IMR-90 (cell line): ENCODE results near the gene SART1.

Source experiments
- BHLHE40 ChIP-seq: fragments of 150-350 bp; IDR thresholded peaks from 2 replicates; pipeline ENCODE4 v1.6.1; 2016; ENCODE audit warnings: mild to moderate bottlenecking, low read depth, low read length
- CHD1 ChIP-seq: IDR thresholded peaks from 2 replicates; pipeline ENCODE4 v1.6.1; 2012; ENCODE audit warnings: low read depth, low read length, improper control_type of control experiment
- FOS ChIP-seq: fragments of 150-350 bp; IDR thresholded peaks from 2 replicates; pipeline ENCODE4 v1.6.1; 2016; ENCODE audit warnings: low read depth, low read length
- MAFK ChIP-seq: IDR thresholded peaks from 2 replicates; pipeline ENCODE4 v1.6.1; 2012; ENCODE audit warnings: low read depth, low read length, improper control_type of control experiment
- MXI1 ChIP-seq: IDR thresholded peaks from 2 replicates; pipeline ENCODE4 v1.6.1; 2012; ENCODE audit warnings: low read depth, mild to moderate bottlenecking, low read length, moderate library complexity, borderline replicate concordance
- POLR2A ChIP-seq: IDR thresholded peaks from 2 replicates; pipeline ENCODE4 v1.6.1; 2012; ENCODE audit warnings: mild to moderate bottlenecking, low read depth, low read length
- RAD21 ChIP-seq: IDR thresholded peaks from 2 replicates; pipeline ENCODE4 v1.6.1; 2012; ENCODE audit warnings: low read length, improper control_type of control experiment
- RFX5 ChIP-seq: IDR thresholded peaks from 2 replicates; pipeline ENCODE4 v1.8.0; 2012; ENCODE audit warnings: low read depth, mild to moderate bottlenecking, low read length, moderate library complexity
- TF ChIP-seq, protein P1 (sequence below): conservative IDR thresholded peaks from 2 replicates; pipeline ENCODE4 v1.5.1; 2012; ENCODE audit warnings: mild to moderate bottlenecking, low read depth, low read length, improper control_type of control experiment
- TF ChIP-seq, protein P2 (sequence below): fragments of 150-350 bp; IDR thresholded peaks from 2 replicates; pipeline ENCODE4 v1.6.1; 2016; ENCODE audit warnings: low read depth, mild to moderate bottlenecking, low read length, moderate library complexity, borderline replicate concordance

DNA sequence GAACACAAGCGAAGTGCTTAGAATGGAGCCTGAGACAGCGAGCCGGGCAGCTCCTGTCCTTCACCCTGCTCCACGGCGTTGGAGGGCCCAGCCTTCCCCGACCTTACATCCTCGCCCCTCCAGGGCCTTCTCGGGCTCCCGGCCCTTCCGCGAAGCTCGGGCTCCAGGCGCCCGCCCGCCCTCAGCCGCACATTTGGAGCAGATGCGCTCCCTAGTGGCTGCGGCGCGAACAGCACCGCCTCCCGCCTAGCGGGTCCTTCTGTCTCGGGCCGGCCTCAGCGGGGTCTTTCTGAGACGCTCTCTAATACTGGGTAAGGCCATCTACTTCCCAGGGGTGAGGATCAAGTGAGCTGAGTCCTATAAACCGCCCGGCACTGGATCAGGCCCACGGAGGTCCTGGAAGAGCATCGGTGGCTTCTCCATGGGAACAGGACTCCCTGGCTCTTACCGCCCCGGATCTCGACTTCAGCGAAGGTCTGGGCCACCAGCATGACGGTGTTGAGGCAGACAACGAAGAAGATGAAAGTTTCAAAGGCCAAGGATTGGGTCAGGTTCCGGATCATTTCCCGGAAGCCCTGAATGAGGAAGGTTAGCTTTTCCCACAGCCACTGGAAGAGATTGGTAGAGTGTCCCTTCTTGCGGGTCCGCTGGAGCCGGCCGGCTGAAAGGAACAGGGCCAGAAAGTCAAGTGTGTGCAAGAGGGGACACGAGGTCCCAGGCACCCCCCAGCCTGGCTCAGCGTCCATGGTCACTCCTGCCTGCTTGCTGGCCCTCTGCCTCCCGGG is 61.1 kb downstream of the SART1 start:
- TF ChIP-seq, protein P1, sequence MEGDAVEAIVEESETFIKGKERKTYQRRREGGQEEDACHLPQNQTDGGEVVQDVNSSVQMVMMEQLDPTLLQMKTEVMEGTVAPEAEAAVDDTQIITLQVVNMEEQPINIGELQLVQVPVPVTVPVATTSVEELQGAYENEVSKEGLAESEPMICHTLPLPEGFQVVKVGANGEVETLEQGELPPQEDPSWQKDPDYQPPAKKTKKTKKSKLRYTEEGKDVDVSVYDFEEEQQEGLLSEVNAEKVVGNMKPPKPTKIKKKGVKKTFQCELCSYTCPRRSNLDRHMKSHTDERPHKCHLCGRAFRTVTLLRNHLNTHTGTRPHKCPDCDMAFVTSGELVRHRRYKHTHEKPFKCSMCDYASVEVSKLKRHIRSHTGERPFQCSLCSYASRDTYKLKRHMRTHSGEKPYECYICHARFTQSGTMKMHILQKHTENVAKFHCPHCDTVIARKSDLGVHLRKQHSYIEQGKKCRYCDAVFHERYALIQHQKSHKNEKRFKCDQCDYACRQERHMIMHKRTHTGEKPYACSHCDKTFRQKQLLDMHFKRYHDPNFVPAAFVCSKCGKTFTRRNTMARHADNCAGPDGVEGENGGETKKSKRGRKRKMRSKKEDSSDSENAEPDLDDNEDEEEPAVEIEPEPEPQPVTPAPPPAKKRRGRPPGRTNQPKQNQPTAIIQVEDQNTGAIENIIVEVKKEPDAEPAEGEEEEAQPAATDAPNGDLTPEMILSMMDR: peak; percentile 84
- TF ChIP-seq, protein P2, sequence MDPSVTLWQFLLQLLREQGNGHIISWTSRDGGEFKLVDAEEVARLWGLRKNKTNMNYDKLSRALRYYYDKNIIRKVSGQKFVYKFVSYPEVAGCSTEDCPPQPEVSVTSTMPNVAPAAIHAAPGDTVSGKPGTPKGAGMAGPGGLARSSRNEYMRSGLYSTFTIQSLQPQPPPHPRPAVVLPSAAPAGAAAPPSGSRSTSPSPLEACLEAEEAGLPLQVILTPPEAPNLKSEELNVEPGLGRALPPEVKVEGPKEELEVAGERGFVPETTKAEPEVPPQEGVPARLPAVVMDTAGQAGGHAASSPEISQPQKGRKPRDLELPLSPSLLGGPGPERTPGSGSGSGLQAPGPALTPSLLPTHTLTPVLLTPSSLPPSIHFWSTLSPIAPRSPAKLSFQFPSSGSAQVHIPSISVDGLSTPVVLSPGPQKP: no peak
- TF ChIP-seq POLR2A (no peak), RAD21 (peak; percentile 70), MXI1 (no peak), FOS (no peak), MAFK (no peak), CHD1 (no peak), BHLHE40 (no peak), RFX5 (no peak)
